AG08395 (cell line): ENCODE results near the gene ADGRA1.

Experiments used
- DNase-seq: peaks from one replicate; pipeline ENCODE4 v3.0.0; 2012; ENCODE audit warnings: mixed read lengths, low spot score

The ADGRA1 gene

GRCh38 chr10:133076274-133077038, 11.3 kb upstream of the ADGRA1 start:
- DNase-seq: no peak

- no peak for DNase-seq
These were observed 7.7 kb upstream of the ADGRA1 start for GRCh38 chr10:133079836-133080682.

GRCh38 chr10:133080683-133081040, 7.1 kb upstream of the ADGRA1 start:
- no peak for DNase-seq

- no peak for DNase-seq
These were observed 6.1 kb upstream of the ADGRA1 start for GRCh38 chr10:133081636-133082035.

- no peak for DNase-seq
These were observed 4.9 kb upstream of the ADGRA1 start for GRCh38 chr10:133082685-133083421.

- DNase-seq: no peak
These were observed 4.2 kb upstream of the ADGRA1 start for GRCh38 chr10:133083422-133084100.

GRCh38 chr10:133084491-133084890, 3.2 kb upstream of the ADGRA1 start:
- DNase-seq: no peak

GRCh38 chr10:133085251-133086125, 2.2 kb upstream of the ADGRA1 start:
- no peak for DNase-seq

- DNase-seq: no peak
These were observed 1.5 kb upstream of the ADGRA1 start for GRCh38 chr10:133086247-133086646.

GRCh38 chr10:133087045-133087678, 562 bp upstream of the ADGRA1 start:
- DNase-seq: no peak

GRCh38 chr10:133088179-133088955, 643 bp downstream of the ADGRA1 start:
- no peak for DNase-seq

- no peak for DNase-seq
These were observed 1.5 kb downstream of the ADGRA1 start for GRCh38 chr10:133088956-133089800.

- DNase-seq: no peak
These were observed 2.4 kb downstream of the ADGRA1 start for GRCh38 chr10:133090101-133090500.

- no peak for DNase-seq
These were observed 2.9 kb downstream of the ADGRA1 start for GRCh38 chr10:133090654-133091053.

- no peak for DNase-seq
These were observed 3.6 kb downstream of the ADGRA1 start for GRCh38 chr10:133091316-133091715.

- DNase-seq: no peak
These were observed 5.6 kb downstream of the ADGRA1 start for GRCh38 chr10:133093291-133093690.

GRCh38 chr10:133094286-133094685, 6.6 kb downstream of the ADGRA1 start:
- no peak for DNase-seq

- no peak for DNase-seq
These were observed 7.1 kb downstream of the ADGRA1 start for GRCh38 chr10:133094866-133095265.

GRCh38 chr10:133095586-133095985, 7.9 kb downstream of the ADGRA1 start:
- no peak for DNase-seq
